K562 (cell line): ENCODE measurements around the gene RRAGD. TPM values are rescaled to one million over a fixed set of nuclear protein-coding genes. Genes with fewer than 3 reads are reported as not detected.

ENCODE experiments used
- ATAC-seq: fragments of 200-7000 bp; cut with Tn5 transposase; 3 replicates; pipeline ENCODE4 v1.9.1; 2020; ENCODE audit warnings: moderate library complexity
- BruUV-seq: library from RNA; stranded (reverse); fragments of 400-500 nt; replicated peaks from 2 replicates; lab custom pipeline; 2021; lab: Mats Ljungman, UMichigan
- CTCF ChIA-PET: fragments of 300-600 bp; formaldehyde crosslinking; extraction: SDS; loops from one replicate; lab custom pipeline; 2021; ENCODE audit warnings: low intra/inter-chr PET ratio; lab: Yijun Ruan, JAX
- POLR2A ChIA-PET: fragments of 300-600, 350-650 bp; sonication (Branson Sonifier 250); formaldehyde crosslinking; extraction: SDS; loops from one replicate; lab custom pipeline; 2021; ENCODE audit warnings: antibody characterized with exemption, inconsistent platforms; lab: Yijun Ruan, JAX
- DNase-seq, 4 experiments: peaks; one replicate each; pipeline versions ENCODE4 v3.0.0 to v3.0.0-alpha.2; 2011 to 2018; ENCODE audit warnings: low spot score in 3 of 4, mixed read lengths in 3 of 4; ENCODE audit errors: extremely low read depth in 1 of 4
- FAIRE-seq: peaks from 2 replicates; lab custom pipeline; 2011; peaks lifted over from hg19 to GRCh38; lab: Jason Lieb, UNC
- H2AFZ ChIP-seq: 2 replicates; pipeline ENCODE4 v1.6.0; 2011; ENCODE audit warnings: low read depth, low read length, control low read depth, inconsistent platforms
- H3K27ac ChIP-seq: fragments of 200-600 bp; 3 replicates; pipeline ENCODE4 v1.8.0; 2011; ENCODE audit warnings: low read depth, mild to moderate bottlenecking, control low read depth, inconsistent platforms, low read length, moderate library complexity, mixed read lengths; ENCODE audit errors: extremely low read depth
- H3K27me3 ChIP-seq, 2 experiments: fragments of 300-600 bp in 1 of 2; 2 replicates in 1 of 2; 3 replicates in 1 of 2; pipeline versions ENCODE4 v1.6.0 to v1.8.0; 2011; ENCODE audit warnings: inconsistent platforms in 2 of 2, low read length in 2 of 2, mild to moderate bottlenecking in 1 of 2, mixed read lengths in 1 of 2, moderate library complexity in 1 of 2; ENCODE audit not compliant: control insufficient read depth in 2 of 2, insufficient read depth in 2 of 2
- H3K36me3 ChIP-seq: fragments of 300-600 bp; 3 replicates; pipeline ENCODE4 v1.8.0; 2011; ENCODE audit warnings: mild to moderate bottlenecking, low read length, inconsistent platforms; ENCODE audit not compliant: control insufficient read depth, insufficient read depth
- H3K4me1 ChIP-seq, 2 experiments: fragments of 200-600 bp in 1 of 2; replicated peaks in 1 of 2; 2 replicates in 1 of 2; 3 replicates in 1 of 2; pipeline versions ENCODE4 v1.5.1 to v1.8.0; 2011; ENCODE audit warnings: inconsistent platforms in 2 of 2, low read length in 2 of 2, mild to moderate bottlenecking in 1 of 2, mixed read lengths in 1 of 2, moderate library complexity in 1 of 2; ENCODE audit not compliant: control insufficient read depth in 2 of 2, insufficient read depth in 2 of 2
- H3K4me2 ChIP-seq: 2 replicates; pipeline ENCODE4 v1.6.1; 2011; ENCODE audit warnings: low read length, control low read depth, inconsistent platforms, mixed read lengths; ENCODE audit not compliant: insufficient read depth
- H3K4me3 ChIP-seq: fragments of 200-600 bp; sonication (generic), shearing (Covaris generic); 2 replicates; pipeline ENCODE4 v1.5.1; 2016; ENCODE audit warnings: control low read depth, inconsistent platforms
- H3K79me2 ChIP-seq: fragments of 200-600 bp; 3 replicates; pipeline ENCODE4 v1.8.0; 2011; ENCODE audit warnings: low read length, inconsistent platforms; ENCODE audit not compliant: control insufficient read depth, insufficient read depth
- H3K9ac ChIP-seq, 2 experiments: 2 replicates each; pipeline versions ENCODE4 v1.6.0 to v1.6.1; 2011; ENCODE audit warnings: low read depth in 2 of 2, low read length in 2 of 2, control low read depth in 1 of 2, inconsistent platforms in 1 of 2, mild to moderate bottlenecking in 1 of 2, mixed read lengths in 1 of 2; ENCODE audit not compliant: insufficient read depth in 1 of 2
- H3K9me1 ChIP-seq: one replicate; pipeline ENCODE4 v1.6.0; 2011; ENCODE audit warnings: inconsistent platforms, mild to moderate bottlenecking, low read length, moderate library complexity; ENCODE audit not compliant: control insufficient read depth, insufficient read depth
- H3K9me3 ChIP-seq: replicated peaks from 2 replicates; pipeline ENCODE4 v1.5.1; 2011; ENCODE audit warnings: low read depth, low read length, inconsistent platforms; ENCODE audit not compliant: control insufficient read depth, insufficient read depth
- H4K20me1 ChIP-seq: replicated peaks from 2 replicates; pipeline ENCODE4 v1.6.1; 2011; ENCODE audit warnings: low read length, inconsistent platforms, mixed read lengths; ENCODE audit not compliant: control insufficient read depth, insufficient read depth
- FUS ChIP-seq: fragments of 200-400 bp; formaldehyde crosslinking; optimal IDR thresholded peaks from 2 replicates; pipeline ENCODE3; 2017; ENCODE audit warnings: low read depth, low read length
- PHF21A ChIP-seq: fragments of 450-650 bp; IDR thresholded peaks from 2 replicates; pipeline ENCODE4 v1.6.1; 2017; ENCODE audit warnings: low read depth, borderline replicate concordance
- USF1 ChIP-seq: sonication (generic); formaldehyde crosslinking; IDR thresholded peaks from 2 replicates; pipeline ENCODE4 v1.9.0; 2022; ENCODE audit warnings: mild to moderate bottlenecking, missing genetic modification reagents
- USF2 ChIP-seq: sonication (generic); formaldehyde crosslinking; IDR thresholded peaks from 2 replicates; pipeline ENCODE4 v1.5.0; 2020; ENCODE audit warnings: missing genetic modification reagents
- WGBS: fragments of 100-300 bp; shearing (Covaris generic); methylation state at CpG from one replicate; pipeline ENCODE4 v1.1.6; 2016; ENCODE audit warnings: low coverage, mixed read lengths; ENCODE audit not compliant: insufficient coverage; ENCODE audit errors: missing lambda C conversion rate; 5-methylcytosine and 5-hydroxymethylcytosine counted together
- in situ Hi-C: fragments of 300-500 bp; cut with MboI; formaldehyde crosslinking; loops from 4 replicates; pipeline ENCODE4 v1.15.0; 2018; ENCODE audit warnings: inconsistent platforms, mixed read lengths
- intact Hi-C: fragments of 100-400 bp; cut with micrococcal nuclease; formaldehyde crosslinking; loops from 2 replicates; pipeline ENCODE4 v1.14.2; 2022
- polyA plus RNA-seq, 8 experiments: library from polyadenylated mRNA; depleted of rRNA in 4 of 8; stranded (reverse) in 5 of 8; unstranded in 3 of 8; fragments of >200 nt; fragmentation: Nextera tagmentation in 2 of 8; fragmentation: Illumina TruSeq in 1 of 8; extraction: Ambion mirVana in 2 of 8; extraction: Trizol in 1 of 8; gene quantifications; 2 replicates each; pipeline versions ENCODE4 v1.2.1 to v1.2.3, GENCODE V29; 2011 to 2014; ENCODE audit warnings: inconsistent platforms in 1 of 8, missing spikeins in 1 of 8
- total RNA-seq, 7 experiments: library from RNA; depleted of rRNA in 6 of 7; stranded (reverse); fragments of >200 nt in 6 of 7; fragmentation: Illumina TruSeq in 2 of 7; extraction: Trizol in 2 of 7; gene quantifications; 2 replicates each; pipeline versions ENCODE4 v1.2.1 to v1.2.3, GENCODE V29; 2011 to 2021; ENCODE audit warnings: low replicate concordance in 1 of 7

Gene RRAGD
- total and polyA plus RNA-seq, 9 of the 15 experiments (the other 6 are each of a cell fraction or from before 2014, with no cell fraction given) = 0.03 to 0.07 (median 0.04) TPM; not detected in 6

GRCh38 chr6:89438248-89438647 is 26.2 kb upstream of the RRAGD start:
- FAIRE-seq = no peak
- Histone ChIP-seq H3K27me3 (peaks cover 16 to 26% of the 10 kb centered on the region in 2 experiments), H2AFZ (no peak overlapping the region), H3K9me3 (no peaks in the 10 kb centered on the region), H3K4me3 (no peak overlapping the region), H4K20me1 (0 out of 2 replicates have a peak, but pooled peaks cover 8% of the 10 kb centered on the region), H3K9ac (no peak overlapping the region), H3K4me1 (peaks cover 5 to 6% of the 10 kb centered on the region in 2 experiments; a peak in 3 of 5 replicates), H3K27ac (no peak overlapping the region), H3K79me2 (no peaks in the 10 kb centered on the region), H3K9me1 (no peaks in the 10 kb centered on the region), H3K36me3 (no peaks in the 10 kb centered on the region), H3K4me2 (no peak overlapping the region)
- POLR2A ChIA-PET = interaction anchor here (0.6 to 0.9 kb wide), 2 partner anchors 58 to 270 kb away, joined by 3 to 4 read pairs; no protein-coding TSS in a partner anchor
- BruUV-seq = no TSS peak
- ATAC-seq = peak; percentile 42; the same call in 2 of the 3 replicates
- in situ Hi-C loops (no loop called here), intact Hi-C loops (no loop called here)
- TF ChIP-seq USF2 (CRISPR knock-in tag) (peak; percentile 65), USF1 (0 out of 2 replicates have a peak, but pooled peaks have one; percentile 27), FUS (no peak), PHF21A (no peak)
- CTCF ChIA-PET = no interaction called here
- no peak for DNase-seq
- 0% methylated on average over 1 of the region's 1 CpG for WGBS
